ENCODE results near the gene HS2ST1.

DNA sequence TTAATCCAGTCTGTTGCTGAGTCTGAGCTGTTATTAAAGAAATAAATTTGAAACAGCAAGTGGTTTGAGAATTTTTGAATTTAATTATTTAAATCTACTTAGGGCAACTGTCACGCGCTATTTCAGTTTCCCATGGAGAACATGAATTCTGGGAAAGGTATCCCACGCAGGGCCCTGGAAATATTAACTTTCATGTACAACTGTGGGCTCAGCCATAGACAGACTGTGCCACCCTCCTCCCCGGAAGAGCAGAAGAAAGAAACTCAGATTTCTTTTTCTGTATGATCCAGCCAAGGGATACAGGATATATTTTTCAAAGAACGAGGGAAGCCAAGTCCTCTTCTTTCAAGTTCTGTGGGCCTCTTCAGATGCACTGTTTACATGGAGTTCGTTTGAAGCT, 241.7 kb downstream of the HS2ST1 start:
- no peak for TF ChIP-seq POLR2AphosphoS5 (IDR thresholded peaks at IDR 0.05; ENCODE audit: low read depth, low read length)
- no peak for TF ChIP-seq POLR2A (IDR thresholded peaks at IDR 0.05; ENCODE audit: low read depth, low read length)
